Measurements from ENCODE around the gene EIF2AK3.
A peak's percentile ranks its signal among the peaks of the same experiment; 100 is the strongest.
"Not testable (repeated sequence)": the region's sequence is repeated elsewhere in the genome, so short reads cannot be mapped to it uniquely, and the experiment has no call there.

EIF2AK3 gene

GRCh38 chr2:88627055-88627855 is at the start of gene EIF2AK3:
EIF2AK3 (minus strand) TSS chr2:88627464; CDS start chr2:88627274, 190 bp downstream.
- DNase-seq (ENCODE audit: low read depth), result peak; percentile 100

GRCh38 chr2:88673363-88673762 is 46.1 kb upstream of the EIF2AK3 start:
- no peak for DNase-seq (ENCODE audit: low read depth)

GRCh38 chr2:88671786-88672427 is 44.6 kb upstream of the EIF2AK3 start:
- DNase-seq (ENCODE audit: low read depth), result peak; percentile 42

- no peak for DNase-seq (ENCODE audit: low read depth)
Observed at GRCh38 chr2:88669482-88670214, 42.4 kb upstream of the EIF2AK3 start.

- no peak for DNase-seq (ENCODE audit: low read depth)
Observed at GRCh38 chr2:88668862-88669261, 41.6 kb upstream of the EIF2AK3 start.

GRCh38 chr2:88667219-88667618 is 40.0 kb upstream of the EIF2AK3 start:
- no peak for DNase-seq (ENCODE audit: low read depth)

- no peak for DNase-seq (ENCODE audit: low read depth)
Observed at GRCh38 chr2:88666576-88666975, 39.3 kb upstream of the EIF2AK3 start.

- no peak for DNase-seq (ENCODE audit: low read depth)
Observed at GRCh38 chr2:88660622-88661021, 33.4 kb upstream of the EIF2AK3 start.

GRCh38 chr2:88659538-88659915 is 32.3 kb upstream of the EIF2AK3 start:
- no peak for DNase-seq (ENCODE audit: low read depth)

GRCh38 chr2:88658881-88659537 is 31.7 kb upstream of the EIF2AK3 start:
- DNase-seq (ENCODE audit: low read depth), result peak; percentile 24

GRCh38 chr2:88658326-88658725 is 31.1 kb upstream of the EIF2AK3 start:
- DNase-seq (ENCODE audit: low read depth), result peak; percentile 82

- DNase-seq (ENCODE audit: low read depth), result no peak
Observed at GRCh38 chr2:88657131-88657530, 29.9 kb upstream of the EIF2AK3 start.

GRCh38 chr2:88656690-88657089 is 29.4 kb upstream of the EIF2AK3 start:
- DNase-seq (ENCODE audit: low read depth), result no peak

GRCh38 chr2:88654714-88655113 is 27.4 kb upstream of the EIF2AK3 start:
- peak; percentile 69 for DNase-seq (ENCODE audit: low read depth)

GRCh38 chr2:88651646-88652045 is 24.4 kb upstream of the EIF2AK3 start:
- no peak for DNase-seq (ENCODE audit: low read depth)

- not testable (repeated sequence) for DNase-seq (ENCODE audit: low read depth)
Observed at GRCh38 chr2:88645291-88645882, 18.1 kb upstream of the EIF2AK3 start.

- no peak for DNase-seq (ENCODE audit: low read depth)
Observed at GRCh38 chr2:88642278-88642677, 15.0 kb upstream of the EIF2AK3 start.

- no peak for DNase-seq (ENCODE audit: low read depth)
Observed at GRCh38 chr2:88641330-88641729, 14.1 kb upstream of the EIF2AK3 start.

- no peak for DNase-seq (ENCODE audit: low read depth)
Observed at GRCh38 chr2:88639865-88640264, 12.6 kb upstream of the EIF2AK3 start.

GRCh38 chr2:88638743-88639142 is 11.5 kb upstream of the EIF2AK3 start:
- peak; percentile 48 for DNase-seq (ENCODE audit: low read depth)

GRCh38 chr2:88638123-88638650 is 10.9 kb upstream of the EIF2AK3 start:
- DNase-seq (ENCODE audit: low read depth), result no peak

GRCh38 chr2:88637464-88637863 is 10.2 kb upstream of the EIF2AK3 start:
- no peak for DNase-seq (ENCODE audit: low read depth)
